HG03280 (cell line): ENCODE results near the gene RAET1L.
"Not testable (repeated sequence)": the region's sequence is repeated elsewhere in the genome, so short reads cannot be mapped to it uniquely, and the experiment has no call there.

Experiments
- ATAC-seq: cut with Tn5 transposase; IDR thresholded peaks from one replicate; pipeline ENCODE4 v1.9.1; 2021; ENCODE audit warnings: mild to moderate bottlenecking, moderate library complexity; ENCODE audit not compliant: unreplicated experiment

The RAET1L gene

DNA sequence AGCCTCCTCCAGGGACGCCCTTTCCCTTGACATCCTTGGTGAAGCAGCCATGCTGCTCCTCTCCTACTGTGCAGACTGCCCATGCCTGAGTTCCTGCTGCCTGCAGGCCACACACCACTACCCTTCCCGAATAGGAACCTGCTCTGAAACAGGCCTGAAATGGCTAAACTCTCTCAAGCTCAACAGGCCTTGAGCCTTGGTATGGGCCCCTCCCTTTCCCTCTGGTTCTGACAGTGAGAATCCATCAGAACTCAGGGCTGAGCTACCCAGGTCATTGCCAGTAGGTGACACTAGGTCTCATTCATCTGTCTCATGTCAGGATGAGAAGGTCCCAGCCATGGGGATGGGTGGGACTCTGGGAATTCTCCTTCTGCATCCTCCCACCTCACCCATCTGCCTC is 25.7 kb downstream of the RAET1L start:
- no peak for ATAC-seq

DNA sequence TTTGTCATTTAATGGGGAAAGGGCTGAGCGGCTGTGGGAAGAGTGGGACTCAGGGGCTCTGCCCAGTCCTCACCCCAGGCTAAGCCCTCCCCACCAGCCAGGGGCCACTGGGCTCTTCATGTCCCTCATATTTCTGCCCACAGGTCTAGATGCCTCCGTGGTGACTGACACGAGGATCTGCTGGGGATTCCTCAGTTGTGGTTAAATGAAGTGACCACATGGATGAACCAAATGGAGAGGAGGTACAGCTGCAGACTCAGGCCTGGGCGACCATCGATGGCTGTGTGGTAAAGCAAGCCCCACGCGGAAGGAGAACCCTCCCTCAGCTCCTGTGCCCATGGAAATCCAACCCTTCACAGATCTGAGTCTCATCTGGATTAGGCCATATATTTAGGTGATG is 29.4 kb downstream of the RAET1L start:
- no peak for ATAC-seq

DNA sequence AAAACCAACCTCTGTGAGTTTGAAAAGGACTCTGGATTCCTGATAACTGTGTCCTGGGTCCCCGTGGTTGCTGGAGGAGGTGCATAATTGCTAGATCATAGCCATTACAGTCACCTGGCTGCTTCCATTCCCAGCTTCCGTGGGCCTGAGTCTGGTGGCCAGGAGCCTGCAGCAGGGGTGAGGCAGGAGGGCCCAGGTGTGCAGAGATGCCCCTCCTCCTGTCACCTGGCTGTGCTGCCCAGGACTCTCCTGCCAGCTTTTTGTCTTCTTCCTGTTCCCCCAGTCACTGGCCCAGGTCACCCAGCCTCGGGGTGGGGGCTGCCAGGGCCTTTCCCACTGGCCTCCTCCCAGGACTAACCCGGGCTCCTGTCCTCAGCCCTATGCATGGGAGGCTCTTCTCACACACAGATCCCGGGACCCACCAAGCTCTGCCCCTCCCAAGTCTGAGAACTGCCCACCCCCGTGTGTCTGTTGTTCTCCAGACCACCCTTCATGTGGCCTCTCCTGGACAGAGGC is 30.0 kb downstream of the RAET1L start:
- no peak for ATAC-seq

DNA sequence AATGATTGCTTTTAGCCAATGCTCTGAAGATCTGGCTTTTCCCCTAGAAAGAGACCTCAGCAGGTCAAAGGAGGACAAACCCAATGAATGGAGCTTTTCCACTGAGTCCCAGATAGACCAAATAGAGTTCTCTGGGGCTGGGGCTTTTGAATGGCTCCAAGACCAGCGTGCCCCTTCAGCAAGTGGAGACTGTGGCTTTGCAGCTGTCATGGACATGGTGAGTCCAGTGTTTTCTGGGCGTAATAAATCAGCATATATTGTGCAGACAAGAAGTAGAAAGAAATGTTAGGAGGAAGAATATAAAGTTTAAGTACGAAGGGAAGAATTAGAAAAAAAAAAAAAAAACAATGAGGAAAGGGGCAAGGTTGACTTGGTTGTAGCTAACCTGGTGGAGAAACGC is 33.5 kb downstream of the RAET1L start:
- ATAC-seq, result no peak

DNA sequence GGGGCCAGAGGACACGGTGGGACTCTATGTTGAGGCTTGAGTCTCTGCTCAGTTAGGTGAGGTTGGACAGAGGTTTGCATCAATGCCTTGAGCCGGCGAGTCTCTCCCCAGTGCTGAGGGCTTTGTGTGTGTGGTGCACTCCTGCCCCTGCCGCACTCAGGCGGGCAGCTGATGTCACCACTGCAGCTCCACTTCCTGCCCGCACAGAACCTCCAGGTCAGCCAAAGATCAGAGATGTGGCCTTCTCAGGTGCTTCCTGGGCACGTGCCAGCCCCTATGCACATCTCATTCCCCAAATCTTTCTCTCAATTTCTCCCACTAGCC is 33.9 kb downstream of the RAET1L start:
- ATAC-seq, result not testable (repeated sequence)

DNA sequence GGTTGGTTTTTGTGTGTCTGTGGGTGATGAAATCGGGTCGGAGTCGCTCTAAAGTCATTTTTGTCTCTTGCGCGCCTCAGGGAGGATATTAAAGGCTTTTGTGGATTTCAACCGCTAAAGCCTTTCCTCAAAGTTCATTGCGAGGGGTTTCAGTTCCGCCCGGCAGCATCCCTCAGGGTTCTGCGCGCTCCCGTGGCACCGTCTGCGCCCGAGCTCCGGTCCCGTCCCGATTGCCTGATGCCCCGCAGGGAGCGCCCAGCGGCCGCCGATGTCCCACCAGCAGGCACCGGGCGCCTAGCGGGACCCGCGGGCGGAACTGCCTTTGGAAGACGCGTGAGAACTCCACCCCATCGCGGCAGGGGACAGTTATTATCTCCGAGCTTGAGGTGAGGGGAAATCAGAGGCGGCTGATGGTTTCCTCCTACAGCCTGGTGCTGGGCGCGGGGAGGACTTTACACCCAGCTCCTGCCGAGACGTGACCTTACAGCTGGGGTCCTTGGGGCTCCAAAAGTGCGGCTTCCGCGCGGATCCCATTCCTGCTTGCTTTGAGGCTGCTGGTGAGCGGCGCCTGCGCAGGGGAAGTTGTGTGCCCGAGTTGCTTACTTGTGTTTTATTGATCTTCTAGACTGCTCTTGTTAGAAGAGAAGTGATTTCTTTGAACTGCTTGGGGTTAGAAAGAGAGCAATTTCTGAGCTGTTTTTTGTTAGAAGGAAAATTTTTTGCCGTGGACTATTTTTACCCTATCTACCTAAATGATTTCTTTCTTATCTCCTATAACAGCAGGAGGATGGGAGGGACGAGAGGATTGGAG is 34.5 kb downstream of the RAET1L start:
- ATAC-seq, result no peak

DNA sequence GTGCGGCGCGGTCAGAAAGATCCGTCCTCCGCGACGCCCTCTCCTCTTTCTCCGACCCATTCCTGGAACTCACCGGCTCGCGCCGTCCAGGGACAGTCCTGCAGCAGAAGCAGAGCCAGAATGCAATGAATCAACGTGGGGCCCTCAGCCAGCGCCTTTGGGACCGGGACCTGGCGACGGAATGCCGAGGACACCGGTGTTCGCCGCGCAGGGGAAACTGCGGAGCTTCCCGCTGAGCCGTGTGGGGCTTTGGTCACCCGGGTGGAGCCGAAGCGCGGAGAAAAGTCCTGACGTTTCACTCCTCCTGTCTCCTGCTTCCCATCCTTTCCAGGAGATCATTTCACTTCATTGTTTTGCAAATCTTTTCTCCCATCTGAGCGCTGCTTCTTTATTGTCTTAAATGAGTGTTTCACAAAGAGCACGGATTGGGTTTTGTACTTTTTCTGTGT is 35.1 kb downstream of the RAET1L start:
- no peak for ATAC-seq

DNA sequence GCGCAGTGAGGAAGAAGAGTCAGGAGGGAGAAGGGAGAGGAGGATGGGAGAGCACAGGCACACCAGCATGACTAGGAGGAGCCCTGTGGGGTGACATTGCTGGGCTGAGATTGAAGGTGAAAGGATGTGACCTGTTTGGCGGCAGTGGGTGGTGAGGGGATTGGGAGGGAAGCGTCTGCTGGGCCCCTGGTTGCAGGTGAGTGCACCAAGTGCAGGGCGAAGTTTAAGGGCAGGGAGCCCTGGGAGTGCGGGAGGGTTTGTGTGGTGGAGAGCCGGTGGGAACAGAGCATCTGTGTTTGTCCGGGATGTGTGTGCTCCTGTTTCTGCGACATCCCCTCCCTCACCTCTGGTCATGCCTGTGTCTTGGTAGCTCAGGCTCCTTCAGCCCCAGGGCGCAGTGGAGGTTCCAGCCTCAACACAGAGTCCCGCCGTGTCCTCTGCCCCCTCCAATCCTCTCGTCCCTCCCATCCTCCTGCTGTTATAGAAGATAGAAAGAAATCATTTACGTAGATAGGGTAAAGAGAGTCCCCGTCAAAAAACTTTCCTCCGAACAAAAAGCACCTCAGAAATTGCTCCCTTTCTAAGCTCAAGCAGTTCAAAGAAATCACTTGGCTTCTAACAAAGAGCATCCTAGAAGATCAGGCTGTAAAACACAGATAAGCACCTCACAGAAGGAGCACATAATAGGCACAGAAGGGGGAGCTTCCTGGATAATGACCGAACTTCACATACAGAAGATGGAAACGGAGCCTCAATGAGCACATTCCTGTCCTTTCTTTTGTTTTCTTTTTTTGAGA is 36.6 kb downstream of the RAET1L start:
- ATAC-seq, result no peak

DNA sequence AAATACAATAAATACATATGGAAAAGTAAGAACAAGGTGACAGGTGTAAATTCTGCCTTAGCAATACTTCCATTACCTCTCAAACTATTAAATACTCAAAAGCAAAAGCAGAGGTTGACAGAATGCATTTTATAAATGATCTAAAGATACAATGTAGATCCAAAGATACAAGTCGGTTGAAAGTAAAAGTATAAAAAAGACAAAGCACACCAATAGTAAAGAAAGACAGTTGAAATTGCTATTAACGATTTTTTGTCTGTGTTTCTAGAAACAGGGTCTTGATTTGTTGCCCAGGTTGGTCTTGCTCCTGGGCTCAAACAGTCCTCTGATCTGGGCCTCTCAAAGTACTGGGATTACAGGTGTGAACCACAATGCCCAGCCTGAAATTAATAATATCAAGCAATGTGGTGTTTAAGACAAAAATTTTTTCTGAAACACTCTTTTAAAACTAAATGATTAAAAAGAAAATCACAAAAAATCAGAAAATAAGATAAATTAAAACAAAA is 37.7 kb downstream of the RAET1L start:
- ATAC-seq, result no peak

DNA sequence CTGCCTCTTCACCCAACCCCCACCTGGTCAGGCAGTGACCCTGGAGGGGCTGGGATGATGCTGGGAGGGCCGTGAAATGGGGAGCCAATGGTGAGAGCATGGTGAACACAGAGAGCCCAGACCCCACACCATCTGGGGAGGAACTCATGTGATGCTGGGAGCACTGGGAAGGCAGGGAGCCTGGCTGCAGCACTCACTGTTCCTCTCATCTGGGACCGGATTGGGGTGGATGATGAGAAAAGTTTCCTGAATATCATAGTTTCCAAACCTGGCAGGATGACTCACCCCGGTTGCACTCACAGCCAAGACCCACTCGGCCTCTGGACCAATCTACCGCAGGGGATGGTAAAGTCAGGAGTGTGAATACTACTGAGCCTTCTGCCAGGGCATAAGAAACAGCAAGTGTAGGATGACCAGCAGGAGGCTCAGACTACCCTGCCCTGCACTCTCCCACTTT is 39.8 kb downstream of the RAET1L start:
- ATAC-seq, result no peak

DNA sequence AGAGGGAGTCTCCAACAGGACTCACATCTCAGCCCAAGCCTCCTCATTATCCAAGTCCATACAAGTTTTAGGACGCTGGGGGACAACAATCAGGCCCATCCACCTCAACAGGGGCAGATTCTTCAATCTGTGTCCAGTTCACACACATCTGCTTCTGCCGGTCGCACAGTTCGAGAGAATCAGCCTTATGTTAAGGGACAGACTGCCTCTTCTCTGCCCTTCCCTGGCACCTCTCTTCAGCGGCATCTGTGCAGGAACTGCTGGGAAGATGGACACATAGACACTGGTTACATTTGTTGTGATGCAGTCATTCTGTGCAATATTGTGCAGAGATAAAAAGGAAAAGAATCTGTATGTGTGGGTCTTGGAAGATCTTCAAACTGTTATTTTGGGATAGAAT is 40.6 kb downstream of the RAET1L start:
- ATAC-seq, result no peak

DNA sequence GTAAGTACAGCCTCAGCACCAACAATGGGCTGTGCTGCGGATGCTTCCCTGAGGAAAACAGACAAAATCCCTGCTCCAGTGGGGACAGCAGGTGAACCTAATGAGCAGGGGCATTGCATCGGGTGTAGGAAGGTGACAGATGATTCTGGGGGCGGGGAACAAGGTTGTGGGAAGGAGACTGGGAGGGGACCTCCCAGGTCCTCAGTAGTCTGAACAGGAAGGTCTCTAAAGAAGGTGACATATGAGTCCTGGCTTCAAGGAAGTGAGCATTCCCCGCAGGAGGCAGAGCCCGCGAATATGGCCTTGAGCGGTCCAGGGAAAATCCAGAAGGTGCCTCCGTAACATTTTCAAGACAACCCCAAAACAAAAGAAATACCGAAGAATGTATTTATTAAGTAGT is 42.2 kb downstream of the RAET1L start:
- no peak for ATAC-seq

DNA sequence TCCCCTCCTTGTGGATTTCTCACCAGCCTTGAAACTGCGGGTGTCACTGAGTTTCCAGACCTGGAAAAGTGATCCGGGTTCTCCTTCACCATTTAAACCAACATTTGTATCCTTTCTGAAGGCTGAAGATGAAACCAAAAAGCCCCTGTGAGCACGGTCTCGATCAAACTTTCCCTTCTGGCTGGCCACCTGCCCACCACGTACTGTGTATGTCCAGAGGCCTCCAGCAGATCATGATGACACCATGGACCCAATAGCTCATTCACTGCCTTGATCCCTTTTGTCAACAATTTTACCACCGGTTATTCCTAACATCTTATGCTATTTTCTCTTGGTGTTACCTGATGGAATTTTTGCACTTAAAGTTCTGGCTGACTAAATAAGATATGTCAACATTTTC is 46.0 kb downstream of the RAET1L start:
- no peak for ATAC-seq

DNA sequence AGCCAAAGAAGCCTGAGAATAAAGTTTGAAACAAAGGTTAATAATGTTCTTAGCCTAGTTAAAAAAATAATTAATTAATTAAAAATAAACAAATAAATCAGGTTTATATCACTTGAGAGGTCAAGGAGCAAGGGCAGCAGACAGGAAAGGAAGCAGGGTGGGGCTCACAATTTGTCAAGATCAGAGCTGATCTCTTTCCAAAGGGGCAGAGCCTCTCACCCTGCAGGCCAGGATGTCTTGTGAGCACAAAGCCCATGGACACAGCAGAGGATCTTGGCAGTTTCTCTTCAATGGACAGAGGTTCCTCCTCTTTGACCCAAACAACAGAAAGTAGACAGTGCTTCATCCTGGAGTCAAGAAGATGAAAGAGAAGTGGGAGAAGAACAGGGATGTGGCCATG is 46.7 kb downstream of the RAET1L start:
- no peak for ATAC-seq

DNA sequence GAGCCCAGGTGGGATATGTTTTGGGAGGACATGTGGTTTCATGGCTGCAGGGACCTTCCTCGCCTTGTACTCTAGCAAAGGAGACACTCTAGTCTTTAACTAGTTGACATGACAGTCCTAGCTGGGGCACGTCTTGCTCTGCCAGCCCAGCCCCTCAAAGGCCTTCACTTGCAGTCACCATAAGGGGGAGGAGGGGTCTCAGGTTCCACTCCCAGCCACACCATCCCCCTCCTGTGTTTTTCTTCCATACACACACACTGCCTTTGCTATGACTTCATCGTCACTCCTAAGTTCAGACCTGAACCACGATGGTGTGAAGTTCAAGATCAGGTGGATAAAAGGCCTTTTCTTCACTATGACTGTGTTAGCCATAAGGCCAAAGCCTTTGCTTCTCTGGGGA is 48.1 kb downstream of the RAET1L start:
- no peak for ATAC-seq

DNA sequence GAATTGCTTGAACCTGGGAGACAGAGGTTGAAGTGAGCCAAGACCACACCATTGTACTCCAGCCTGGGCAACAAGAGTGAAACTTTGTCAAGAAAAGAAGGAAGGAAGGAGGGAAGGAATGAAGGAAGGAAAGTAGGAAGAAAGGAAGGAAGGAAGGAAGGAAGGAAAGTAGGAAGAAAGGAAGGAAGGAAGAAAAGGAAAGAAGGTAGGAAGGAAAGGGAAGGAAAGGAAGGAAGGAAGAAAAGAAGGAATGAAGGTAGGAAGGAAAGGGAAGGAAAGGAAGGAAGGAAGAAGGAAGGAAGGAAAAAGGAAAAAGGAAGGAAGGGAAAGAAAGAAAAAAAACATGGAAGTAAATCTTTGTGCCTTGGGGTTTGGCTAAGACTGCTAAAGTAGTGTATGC is 49.9 kb downstream of the RAET1L start:
- no peak for ATAC-seq

DNA sequence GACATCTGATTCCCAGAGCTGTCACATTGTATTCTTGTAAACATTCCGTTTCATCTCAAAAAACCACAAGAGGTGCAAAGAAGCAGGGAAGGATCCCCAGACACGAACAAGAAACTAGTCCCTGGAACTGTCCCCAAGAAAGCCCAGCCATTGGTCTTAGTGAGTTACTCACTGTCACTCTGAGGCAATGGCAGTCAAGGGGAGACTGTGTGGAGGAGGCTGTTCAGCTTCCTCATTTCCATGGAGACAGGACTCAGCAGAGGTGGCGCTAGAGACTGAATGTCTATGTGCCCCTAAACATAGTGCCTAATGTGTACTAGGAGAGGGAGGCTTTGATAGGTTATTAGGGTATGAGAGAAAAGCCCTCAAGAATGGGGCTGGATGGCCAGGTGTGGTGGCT is 50.5 kb downstream of the RAET1L start:
- ATAC-seq, result no peak

DNA sequence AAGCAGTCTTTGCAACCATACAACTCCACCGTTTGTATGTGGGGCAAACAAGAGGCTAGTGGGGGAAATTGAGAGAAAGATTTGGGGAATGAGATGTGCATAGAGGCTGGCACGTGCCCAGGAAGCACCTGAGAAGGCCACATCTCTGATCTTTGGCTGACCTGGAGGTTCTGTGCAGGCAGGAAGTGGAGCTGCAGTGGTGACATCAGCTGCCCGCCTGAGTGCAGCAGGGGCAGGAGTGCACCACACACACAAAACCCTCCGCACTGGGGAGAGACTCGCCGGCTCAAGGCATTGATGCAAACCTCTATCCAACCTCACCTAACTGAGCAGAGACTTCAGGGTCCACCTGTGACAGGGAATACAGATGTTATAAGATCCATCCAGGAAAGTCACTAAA is 50.9 kb downstream of the RAET1L start:
- ATAC-seq, result not testable (repeated sequence)

DNA sequence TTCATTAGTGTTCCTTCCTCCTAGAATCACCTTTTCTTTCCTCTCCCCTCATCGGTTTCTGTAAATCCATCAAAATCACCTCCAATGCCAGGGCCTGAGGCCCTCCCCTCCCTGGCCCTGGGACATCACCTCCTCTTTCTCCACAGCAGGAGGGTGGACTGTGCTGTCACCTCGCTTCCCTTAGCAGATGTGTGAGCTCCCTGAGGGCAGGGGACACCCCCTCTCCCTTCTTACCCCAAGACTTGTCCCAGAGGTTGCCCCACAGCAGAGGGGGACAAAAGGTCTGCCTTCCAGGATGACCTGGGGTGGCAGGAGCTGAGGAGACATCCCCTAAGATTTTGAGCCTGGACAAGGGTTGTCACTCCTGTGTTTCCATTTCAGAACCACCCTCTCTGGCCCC is 55.7 kb downstream of the RAET1L start:
- ATAC-seq, result no peak

DNA sequence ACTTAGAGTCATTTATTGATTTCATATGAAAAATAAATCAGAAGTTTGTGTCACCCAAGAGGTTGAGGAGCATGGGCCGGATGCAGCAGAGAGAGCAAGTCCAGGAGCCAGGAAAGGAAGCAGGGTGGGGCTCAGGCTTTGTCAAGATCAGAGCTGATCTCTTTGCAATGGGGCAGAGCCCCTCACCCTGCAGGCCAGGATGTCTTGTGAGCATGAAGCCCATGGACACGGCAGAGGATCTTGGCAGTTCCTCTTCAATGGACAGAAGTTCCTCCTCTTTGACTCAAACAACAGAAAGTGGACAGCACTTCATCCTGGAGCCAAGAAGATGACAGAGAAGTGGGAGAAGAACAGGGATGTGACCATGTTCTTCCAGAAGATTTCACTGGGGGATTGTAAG is 56.4 kb downstream of the RAET1L start:
- not testable (repeated sequence) for ATAC-seq
